Body of pancreas (tissue), 4 donors: ENCODE data around the gene IFNG-AS1. TPM values are rescaled to one million over a fixed set of nuclear protein-coding genes. Genes with fewer than 3 reads are reported as not detected.

Source experiments
- ATAC-seq: fragments of 150-250 bp; one replicate; pipeline ENCODE4 v1.9.1; 2016
- DNase-seq, 4 donors: peaks; one replicate each; pipeline ENCODE4 v3.0.0-alpha.2; 2019
- H3K27ac ChIP-seq, 4 donors: fragments of 200-600 bp; sonication (generic); 1 replicate in 3 of 4; 2 replicates in 1 of 4; pipeline versions ENCODE4 v1.5.1 to v1.6.1; 2016 to 2019; ENCODE audit warnings: mild to moderate bottlenecking in 1 of 4, mixed read lengths in 1 of 4, moderate library complexity in 1 of 4
- H3K27me3 ChIP-seq, 2 donors: fragments of 200-600 bp; sonication (generic); one replicate each; pipeline ENCODE4 v1.6.0; 2016; ENCODE audit warnings: mild to moderate bottlenecking in 1 of 2
- H3K36me3 ChIP-seq, 2 donors: fragments of 200-600 bp; sonication (generic); replicated peaks in 1 of 2; 2 replicates each; pipeline ENCODE4 v1.5.1; 2016; ENCODE audit warnings: low read depth in 2 of 2; ENCODE audit not compliant: insufficient read depth in 1 of 2
- H3K4me1 ChIP-seq: fragments of 200-600 bp; sonication (generic); one replicate; pipeline ENCODE4 v1.6.0; 2016
- H3K4me3 ChIP-seq, 2 donors: fragments of 200-600 bp; sonication (generic); 1 replicate in 1 of 2; 2 replicates in 1 of 2; pipeline ENCODE4 v1.5.1; 2016 to 2019
- H3K9me3 ChIP-seq, 3 donors: fragments of 200-600 bp; sonication (generic); 1 replicate in 2 of 3; 2 replicates in 1 of 3; pipeline ENCODE4 v1.5.1; 2016
- CTCF ChIP-seq, 7 experiments: fragments of 450-650 bp in 4 of 7; fragments of 200-600 bp in 3 of 7; sonication (generic) in 3 of 7; IDR thresholded peaks; one replicate each; pipeline ENCODE4 v1.5.1; 2016 to 2019; ENCODE audit warnings: antibody characterized with exemption in 7 of 7
- POLR2A ChIP-seq, 3 donors: fragments of 450-650 bp; IDR thresholded peaks; one replicate each; pipeline ENCODE4 v1.6.1; 2016; ENCODE audit warnings: antibody characterized with exemption in 3 of 3, mild to moderate bottlenecking in 2 of 3
- WGBS, 2 donors: methylation state at CpG; one replicate each; pipeline ENCODE4 v1.1.5; 2017; 5-methylcytosine and 5-hydroxymethylcytosine counted together
- intact Hi-C: fragments of 100-400 bp; cut with DNase I; formaldehyde crosslinking; loops from one replicate; pipeline ENCODE4 v1.15.1; 2023
- total RNA-seq, 2 donors: library from RNA; depleted of rRNA; stranded (reverse); fragments of >200 nt; gene quantifications; one replicate each; pipeline ENCODE4 v1.1.0, GENCODE V29; 2016

The IFNG-AS1 gene
- total RNA-seq, 2 donors from 2014 or later: not detected

- ATAC-seq (no peak), DNase-seq (no peak)
- H3K27ac ChIP-seq: no peak overlapping the region
- intact Hi-C loops: no loop called here
- no peak overlapping the region for H3K4me3 ChIP-seq
- TF ChIP-seq CTCF (IDR thresholded peaks at IDR 0.05) (no peak), POLR2A (IDR thresholded peaks at IDR 0.05) (no peak)
- H3K36me3 ChIP-seq: no peaks in the 10 kb centered on the region
- no peaks in the 10 kb centered on the region for H3K9me3 ChIP-seq
- H3K4me1 ChIP-seq: no peaks in the 10 kb centered on the region
- no peaks in the 10 kb centered on the region for H3K27me3 ChIP-seq
- 89 to 91% methylated on average over 1 of the region's 1 CpG for WGBS, 2 donors
These were observed 24.8 kb upstream of the IFNG-AS1 start for GRCh38 chr12:67964456-67964855.

- Histone ChIP-seq H3K36me3 (no peaks in the 10 kb centered on the region), H3K4me1 (no peaks in the 10 kb centered on the region), H3K9me3 (no peaks in the 10 kb centered on the region), H3K4me3 (no peak overlapping the region), H3K27me3 (no peaks in the 10 kb centered on the region), H3K27ac (no peak overlapping the region)
- DNase-seq (no peak), ATAC-seq (no peak)
- no peak for TF ChIP-seq POLR2A (IDR thresholded peaks at IDR 0.05)
- TF ChIP-seq CTCF (IDR thresholded peaks at IDR 0.05): no peak
- intact Hi-C loops: no loop called here
- WGBS, 2 donors: 54 to 59% methylated on average over 2 of the region's 2 CpGs
These were observed 22.7 kb upstream of the IFNG-AS1 start for GRCh38 chr12:67966560-67966959.

- no peak for ATAC-seq
- Histone ChIP-seq H3K27me3 (no peaks in the 10 kb centered on the region), H3K36me3 (no peaks in the 10 kb centered on the region), H3K4me3 (no peak overlapping the region), H3K9me3 (no peaks in the 10 kb centered on the region), H3K27ac (no peak overlapping the region), H3K4me1 (no peaks in the 10 kb centered on the region)
- no peak for DNase-seq
- 70 to 83% methylated on average over 2 of the region's 2 CpGs for whole genome bisulfite sequencing, 2 donors
- intact Hi-C loops: no loop called here
- TF ChIP-seq POLR2A (IDR thresholded peaks at IDR 0.05) (no peak), CTCF (IDR thresholded peaks at IDR 0.05) (no peak)
These were observed 20.9 kb upstream of the IFNG-AS1 start for GRCh38 chr12:67968321-67968720.

- Histone ChIP-seq H3K4me1 (no peaks in the 10 kb centered on the region), H3K27ac (no peak overlapping the region), H3K36me3 (no peaks in the 10 kb centered on the region), H3K27me3 (no peaks in the 10 kb centered on the region), H3K9me3 (no peaks in the 10 kb centered on the region), H3K4me3 (no peak overlapping the region)
- intact Hi-C loops: no loop called here
- DNase-seq (no peak), ATAC-seq (no peak)
- whole genome bisulfite sequencing, 2 donors: 58 to 69% methylated on average over 4 of the region's 4 CpGs
- TF ChIP-seq CTCF (IDR thresholded peaks at IDR 0.05): no peak
- TF ChIP-seq POLR2A (IDR thresholded peaks at IDR 0.05): no peak
These were observed 20.5 kb upstream of the IFNG-AS1 start for GRCh38 chr12:67968725-67969124.

GRCh38 chr12:67969134-67969802, 20.0 kb upstream of the IFNG-AS1 start:
- ATAC-seq (no peak), DNase-seq (no peak)
- TF ChIP-seq CTCF (IDR thresholded peaks at IDR 0.05) (no peak), POLR2A (IDR thresholded peaks at IDR 0.05) (no peak)
- H3K27me3 ChIP-seq: no peaks in the 10 kb centered on the region
- no peaks in the 10 kb centered on the region for H3K9me3 ChIP-seq
- H3K36me3 ChIP-seq: no peaks in the 10 kb centered on the region
- no peak overlapping the region for H3K27ac ChIP-seq
- intact Hi-C loops: no loop called here
- 78 to 79% methylated on average over 4 of the region's 4 CpGs for WGBS, 2 donors
- H3K4me1 ChIP-seq: no peaks in the 10 kb centered on the region
- H3K4me3 ChIP-seq: no peak overlapping the region
